DOHH2 (cell line): ENCODE measurements around the gene NLGN2.

Experiments used
- CTCF ChIP-seq: fragments of 200-600 bp; sonication (generic); IDR thresholded peaks from one replicate; pipeline ENCODE4 v1.5.1; 2014; ENCODE audit warnings: antibody characterized with exemption, mild to moderate bottlenecking, low read depth, low read length; ENCODE audit not compliant: poor library complexity, severe bottlenecking
- EZH2phosphoT487 ChIP-seq: fragments of 200-600 bp; sonication (generic); IDR thresholded peaks from 2 replicates; pipeline ENCODE4 v1.6.1; 2017; ENCODE audit warnings: borderline replicate concordance, mild to moderate bottlenecking, antibody characterized with exemption, low read length, moderate library complexity, mixed read lengths

- TF ChIP-seq CTCF (no peak), EZH2phosphoT487 (no peak; the same call in 1 of the 2 replicates)
Measured at GRCh38 chr17:7445619-7445968, 37.9 kb downstream of the NLGN2 start.
